Epithelial cell of prostate (primary cell): ENCODE data around the gene SRSF5.

Source experiments
- DNase-seq: peaks from one replicate; pipeline ENCODE4 v3.0.0-alpha.2; 2011; ENCODE audit warnings: low read depth, low spot score
- H3K27ac ChIP-seq: fragments of 450-650 bp; 2 replicates; pipeline ENCODE4 v1.5.1; 2017; ENCODE audit warnings: mild to moderate bottlenecking

Gene SRSF5

DNA sequence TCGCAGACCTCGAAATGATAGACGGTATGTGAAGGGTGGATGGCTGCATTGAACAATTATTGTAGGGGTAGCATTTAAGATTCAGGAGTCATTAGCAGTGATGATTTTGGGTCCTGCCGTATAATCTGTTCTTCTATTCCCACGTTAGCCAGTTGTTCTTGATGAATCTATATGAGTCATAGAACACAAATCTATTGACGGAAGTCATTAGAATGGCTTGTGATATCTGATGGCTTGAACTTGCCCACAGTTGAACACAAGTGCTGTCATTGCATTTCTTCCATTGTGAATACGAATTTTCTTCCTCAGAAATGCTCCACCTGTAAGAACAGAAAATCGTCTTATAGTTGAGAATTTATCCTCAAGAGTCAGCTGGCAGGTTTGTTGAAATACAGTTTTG, 1.9 kb downstream of the SRSF5 start:
- DNase-seq: no peak
- H3K27ac ChIP-seq: peak overlapping the region; percentile 97

- no peak for DNase-seq
- no peak overlapping the region for H3K27ac ChIP-seq
Observed at GRCh38 chr14:69769623-69770022, 2.7 kb downstream of the SRSF5 start.

- DNase-seq: no peak
- no peak overlapping the region for H3K27ac ChIP-seq
Observed at GRCh38 chr14:69770559-69770958, 3.6 kb downstream of the SRSF5 start.

DNA sequence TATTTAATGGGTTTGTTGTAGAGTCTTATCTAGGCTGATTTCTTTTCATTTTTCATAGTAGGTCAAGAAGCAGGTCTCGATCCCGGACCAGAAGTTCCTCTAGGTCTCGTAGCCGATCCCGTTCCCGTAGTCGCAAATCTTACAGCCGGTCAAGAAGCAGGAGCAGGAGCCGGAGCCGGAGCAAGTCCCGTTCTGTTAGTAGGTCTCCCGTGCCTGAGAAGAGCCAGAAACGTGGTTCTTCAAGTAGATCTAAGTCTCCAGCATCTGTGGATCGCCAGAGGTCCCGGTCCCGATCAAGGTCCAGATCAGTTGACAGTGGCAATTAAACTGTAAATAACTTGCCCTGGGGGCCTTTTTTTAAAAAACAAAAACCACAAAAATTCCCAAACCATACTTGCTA, 4.2 kb downstream of the SRSF5 start:
- H3K27ac ChIP-seq: no peak overlapping the region
- no peak for DNase-seq

- no peak overlapping the region for H3K27ac ChIP-seq
- DNase-seq: no peak
Observed at GRCh38 chr14:69772082-69773017, 5.4 kb downstream of the SRSF5 start.

DNA sequence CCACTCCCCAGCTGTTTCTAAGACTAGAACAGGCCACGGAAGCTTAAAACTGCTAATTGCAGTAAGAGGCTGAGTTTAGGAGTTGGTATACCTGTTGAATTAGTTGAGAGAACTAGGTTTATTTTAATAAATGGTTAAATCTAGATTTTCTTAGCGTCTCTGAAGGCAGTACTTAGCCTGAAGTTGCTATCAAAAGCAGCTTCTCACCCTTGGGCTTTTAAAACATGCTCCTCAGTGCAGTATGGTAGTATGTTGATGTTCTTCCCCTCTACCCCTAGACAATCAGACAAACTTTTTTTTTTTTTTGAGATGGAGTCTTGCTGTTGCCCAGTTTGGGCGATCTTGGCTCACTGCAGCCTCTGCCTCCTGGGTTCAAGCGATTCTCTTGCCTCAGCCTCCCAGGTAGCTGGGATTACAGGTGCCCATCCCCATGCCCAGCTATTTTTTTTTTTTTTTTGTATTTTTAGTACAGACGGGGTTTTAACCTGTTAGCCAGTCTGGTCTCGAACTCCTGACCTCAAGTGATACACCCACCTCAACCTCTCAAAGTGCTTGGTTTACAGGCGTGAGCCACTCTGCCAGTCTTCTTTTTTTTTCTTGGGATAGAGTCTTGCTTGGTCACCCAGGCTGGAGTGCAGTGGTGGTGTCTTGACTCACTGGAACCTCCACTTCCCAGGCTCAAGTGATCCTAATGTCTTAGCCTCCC, 6.8 kb downstream of the SRSF5 start:
- DNase-seq: no peak
- H3K27ac ChIP-seq: no peak overlapping the region

GRCh38 chr14:69775012-69775411, 8.1 kb downstream of the SRSF5 start:
- H3K27ac ChIP-seq: no peak overlapping the region
- DNase-seq: no peak

GRCh38 chr14:69776875-69777453, 10.0 kb downstream of the SRSF5 start:
- no peak overlapping the region for H3K27ac ChIP-seq
- DNase-seq: no peak

DNA sequence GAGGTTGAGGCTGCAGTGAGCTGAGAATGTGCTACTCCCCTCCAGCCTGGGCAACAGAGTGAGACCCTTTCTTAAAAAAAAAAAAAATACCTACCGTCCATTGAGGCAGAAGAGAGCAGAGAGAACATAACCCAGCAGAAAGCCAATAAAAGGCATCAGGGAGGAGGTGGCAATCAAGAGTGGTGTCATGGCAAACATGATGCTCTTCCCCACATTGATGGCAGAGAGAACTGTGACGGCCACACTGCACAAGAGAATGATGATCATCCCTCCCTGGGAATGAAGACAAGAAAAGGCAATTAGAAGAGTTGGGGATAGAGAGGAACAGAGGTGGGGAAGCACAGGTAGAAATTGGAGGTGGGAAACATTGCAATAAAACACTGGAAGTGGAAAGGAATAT, 12.1 kb downstream of the SRSF5 start:
- H3K27ac ChIP-seq: no peak overlapping the region
- DNase-seq: no peak

GRCh38 chr14:69780092-69780491, 13.2 kb downstream of the SRSF5 start:
- H3K27ac ChIP-seq: no peak overlapping the region
- no peak for DNase-seq

DNA sequence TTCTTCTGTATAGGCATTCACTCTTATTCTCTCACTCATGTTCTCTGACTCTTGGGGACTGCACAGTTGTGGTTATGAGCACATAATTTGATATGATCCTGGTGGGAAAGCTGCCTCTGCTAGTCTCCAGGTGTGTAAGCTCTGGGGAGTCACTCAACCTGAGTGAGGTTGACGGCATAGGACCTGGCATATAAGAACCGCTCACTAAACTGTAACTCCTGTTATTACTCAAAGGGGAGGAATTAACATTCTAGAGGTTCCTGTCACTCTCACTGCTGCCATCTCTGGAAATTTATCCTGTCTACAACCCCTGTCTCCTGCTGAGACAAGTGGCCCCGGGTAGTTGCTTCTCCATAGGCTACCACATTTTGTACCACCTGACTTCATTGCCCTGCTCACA, 14.0 kb downstream of the SRSF5 start:
- H3K27ac ChIP-seq: no peak overlapping the region
- DNase-seq: no peak

DNA sequence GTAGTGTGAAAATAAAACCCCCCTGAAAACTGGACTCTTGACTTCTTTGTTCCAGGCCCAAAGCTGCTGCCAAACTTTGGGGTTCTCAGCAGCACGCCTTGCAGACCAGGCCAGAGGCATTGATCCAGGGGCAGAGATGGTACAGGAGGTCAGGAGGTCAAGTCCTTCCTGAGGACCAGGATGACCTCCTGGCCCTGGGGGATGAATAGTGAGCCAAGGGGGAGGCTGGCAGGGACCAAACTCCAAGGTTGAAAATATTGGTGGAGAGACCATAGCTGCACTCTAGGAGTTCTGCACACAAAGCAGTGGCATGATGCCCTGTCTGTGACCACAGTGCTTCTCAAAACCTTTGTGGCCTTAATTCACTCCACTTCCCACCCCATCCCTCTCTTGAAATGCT, 18.0 kb downstream of the SRSF5 start:
- no peak for DNase-seq

GRCh38 chr14:69786603-69787002, 19.7 kb downstream of the SRSF5 start:
- no peak overlapping the region for H3K27ac ChIP-seq
- DNase-seq: no peak

More for the DNA sequence above, 18.0 kb downstream of the SRSF5 start:
- H3K27ac ChIP-seq: no peak overlapping the region

GRCh38 chr14:69789118-69789640, 22.2 kb downstream of the SRSF5 start:
- peak; percentile 68 for DNase-seq

GRCh38 chr14:69792887-69793421, 26.0 kb downstream of the SRSF5 start:
- no peak for DNase-seq
- H3K27ac ChIP-seq: no peak overlapping the region

More at GRCh38 chr14:69789118-69789640, 22.2 kb downstream of the SRSF5 start:
- H3K27ac ChIP-seq: peak overlapping the region; percentile 72

DNA sequence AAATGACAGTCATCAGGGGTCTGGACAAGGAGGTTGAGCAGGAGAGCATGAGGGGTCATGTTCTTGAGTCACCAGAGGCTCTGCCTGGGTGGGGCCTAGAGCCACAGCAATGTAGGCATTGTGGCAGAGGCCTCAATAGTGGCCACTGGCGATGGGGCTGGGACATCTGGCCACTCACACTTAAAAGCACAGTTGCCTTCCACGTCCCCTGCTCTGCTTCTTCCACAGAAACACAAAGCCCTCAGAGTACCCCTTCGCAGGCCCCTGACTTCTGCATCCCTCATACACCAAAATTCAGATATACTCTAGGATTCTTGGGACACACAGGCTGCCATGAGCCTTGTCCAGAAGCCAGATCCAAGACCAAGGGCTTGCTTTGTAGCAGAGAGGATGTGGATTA, 27.8 kb downstream of the SRSF5 start:
- no peak overlapping the region for H3K27ac ChIP-seq

DNA sequence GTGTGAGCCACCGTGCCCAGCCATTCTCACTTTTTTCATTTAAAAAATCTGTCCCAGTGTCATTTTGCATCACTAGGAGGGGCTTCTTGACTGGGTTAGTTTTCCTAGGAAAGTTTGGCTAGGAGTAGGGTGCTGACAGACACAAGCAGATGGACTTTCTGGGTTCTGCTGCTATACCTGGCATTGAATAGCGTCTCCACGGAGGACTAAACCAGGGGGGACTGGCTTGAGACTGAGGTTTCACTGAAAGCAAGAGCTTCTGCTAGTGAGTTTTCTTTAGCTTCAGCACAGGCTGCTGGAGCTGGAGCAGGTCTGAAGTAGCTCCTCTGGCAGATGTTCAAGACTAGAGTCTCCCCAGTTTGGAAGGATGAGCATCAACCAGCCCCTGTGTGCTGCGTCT, 28.7 kb downstream of the SRSF5 start:
- H3K27ac ChIP-seq: no peak overlapping the region
- no peak for DNase-seq

More for the DNA sequence above, 27.8 kb downstream of the SRSF5 start:
- no peak for DNase-seq

GRCh38 chr14:69796797-69797500, 30.0 kb downstream of the SRSF5 start, which contains the start of gene SLC10A1:
TSS of gene SLC10A1 (minus strand) at chr14:69797241. CDS start at chr14:69797155, 86 bp downstream.
- DNase-seq: no peak
- no peak within 1 kb of the TSS for H3K27ac ChIP-seq

DNA sequence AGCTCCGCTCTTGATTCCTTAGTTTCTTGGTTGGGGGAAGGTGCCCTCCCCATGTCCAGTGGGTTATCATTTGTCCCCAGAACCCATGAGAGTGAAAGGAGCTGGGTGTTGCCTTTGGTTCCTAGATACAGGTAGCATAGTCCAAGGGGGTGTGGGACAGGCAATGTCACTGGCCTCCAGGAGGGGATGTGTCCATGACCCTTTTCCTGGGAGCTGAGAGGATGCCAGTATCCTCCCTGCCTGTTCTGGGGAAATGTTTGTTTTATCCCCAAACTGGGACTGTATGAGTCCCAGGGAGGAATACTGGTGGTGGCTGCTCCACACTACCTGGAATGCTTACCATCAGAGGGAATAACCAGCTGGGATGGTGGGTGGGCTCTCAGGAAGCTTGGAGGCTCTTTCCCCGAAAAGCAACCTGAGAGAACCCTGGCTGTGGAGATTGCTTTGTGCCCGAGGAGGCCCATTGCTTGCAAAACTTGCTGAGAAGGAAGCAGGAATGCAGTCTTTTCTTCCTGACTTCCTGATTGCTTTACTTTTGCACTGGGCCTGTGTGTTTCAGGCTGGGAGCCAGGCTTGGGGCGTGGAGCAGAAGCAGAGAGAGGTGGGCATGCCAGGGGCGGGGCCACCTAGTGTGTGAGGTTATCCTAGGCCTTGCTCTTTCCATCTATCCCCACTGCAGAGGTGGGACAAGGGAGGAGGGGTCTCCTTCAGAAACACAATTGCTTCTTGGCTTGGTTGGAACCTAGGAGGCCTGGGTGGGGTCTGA, 30.8 kb downstream of the SRSF5 start:
- no peak for DNase-seq
- H3K27ac ChIP-seq: no peak overlapping the region
